Activated effector memory CD4-positive, alpha-beta T cell treated with anti-CD3 and anti-CD28 coated beads, Interleukin-2, amount 50 U/mL, for 16 hours (primary cell): Measurements from ENCODE around the gene CATSPERZ.

Source experiments
- DNase-seq: peaks from one replicate; pipeline ENCODE4 v3.0.0-alpha.2; 2020

CATSPERZ gene

DNA sequence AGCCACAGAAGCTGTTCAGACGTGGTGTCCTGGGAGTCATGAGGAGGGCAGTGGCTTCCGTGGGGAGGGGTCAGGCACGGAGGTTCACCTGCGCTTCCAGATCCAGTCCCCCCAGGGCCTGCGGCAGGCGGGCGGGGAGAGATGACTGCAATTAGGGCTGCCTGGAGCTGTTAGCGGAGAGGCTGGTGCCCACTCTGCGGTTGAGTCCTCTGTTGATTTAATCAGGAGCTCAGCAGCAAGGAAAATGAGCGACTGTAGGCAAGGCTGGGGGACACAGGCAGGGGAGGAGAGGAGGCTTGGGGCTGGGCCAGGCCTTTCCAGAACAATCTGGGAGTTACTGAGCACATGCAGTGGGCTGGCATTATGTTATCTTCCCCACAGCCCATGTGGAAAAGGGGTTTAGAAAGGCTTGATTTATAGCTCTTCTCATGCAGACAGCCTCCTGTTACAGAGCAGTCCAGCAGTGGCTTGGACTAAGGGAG, 35.7 kb upstream of the CATSPERZ start:
- DNase-seq = no peak

GRCh38 chr11:64265176-64266160, 34.7 kb upstream of the CATSPERZ start:
- no peak for DNase-seq

DNA sequence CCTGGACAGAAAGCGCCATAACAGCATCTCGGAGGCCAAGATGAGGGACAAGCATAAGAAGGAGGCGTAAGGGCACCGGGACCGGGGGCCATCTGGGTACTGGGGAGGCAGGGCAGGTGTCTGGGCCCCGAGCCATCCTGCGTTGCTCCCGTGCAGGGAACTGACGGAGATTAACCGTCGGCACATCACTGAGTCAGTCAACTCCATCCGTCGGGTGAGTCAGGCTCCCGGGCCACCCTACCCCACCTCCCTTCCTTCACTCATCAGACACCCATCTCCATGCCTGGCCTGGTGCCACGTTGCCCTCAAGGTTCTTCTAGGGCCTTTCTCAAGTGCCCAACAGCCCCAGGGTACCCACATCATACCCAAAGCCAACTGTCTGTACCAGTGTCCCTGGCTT, 33.8 kb upstream of the CATSPERZ start:
- DNase-seq = no peak

DNA sequence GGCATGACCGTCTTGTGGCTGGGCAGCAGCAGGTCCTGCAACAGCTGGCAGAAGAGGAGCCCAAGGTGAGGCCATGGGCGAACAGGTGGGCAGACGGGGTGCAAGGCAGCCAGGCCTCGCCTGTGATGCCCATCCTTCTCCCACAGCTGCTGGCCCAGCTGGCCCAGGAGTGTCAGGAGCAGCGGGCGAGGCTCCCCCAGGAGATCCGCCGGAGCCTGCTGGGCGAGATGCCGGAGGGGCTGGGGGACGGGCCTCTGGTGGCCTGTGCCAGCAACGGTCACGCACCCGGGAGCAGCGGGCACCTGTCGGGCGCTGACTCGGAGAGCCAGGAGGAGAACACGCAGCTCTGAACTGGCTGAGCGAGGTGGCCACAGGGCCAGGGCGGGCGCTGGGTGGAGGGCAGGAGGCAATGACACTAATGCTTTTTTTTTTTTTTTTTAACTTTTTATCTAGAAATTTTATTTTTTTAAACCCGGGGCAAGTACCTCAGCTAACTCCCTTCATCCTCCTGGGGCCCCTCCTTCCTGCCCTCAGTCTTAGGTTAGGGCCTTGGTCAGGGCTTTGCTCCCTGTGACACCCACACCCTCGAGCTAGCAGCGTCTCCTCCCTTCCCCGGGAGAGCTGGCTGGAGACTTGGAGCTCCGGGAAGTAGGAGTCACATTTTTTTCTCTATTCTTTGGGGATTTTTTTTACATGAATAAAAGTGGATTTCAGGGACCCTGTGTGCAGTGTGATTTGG, 32.8 kb upstream of the CATSPERZ start:
- DNase-seq = no peak

DNA sequence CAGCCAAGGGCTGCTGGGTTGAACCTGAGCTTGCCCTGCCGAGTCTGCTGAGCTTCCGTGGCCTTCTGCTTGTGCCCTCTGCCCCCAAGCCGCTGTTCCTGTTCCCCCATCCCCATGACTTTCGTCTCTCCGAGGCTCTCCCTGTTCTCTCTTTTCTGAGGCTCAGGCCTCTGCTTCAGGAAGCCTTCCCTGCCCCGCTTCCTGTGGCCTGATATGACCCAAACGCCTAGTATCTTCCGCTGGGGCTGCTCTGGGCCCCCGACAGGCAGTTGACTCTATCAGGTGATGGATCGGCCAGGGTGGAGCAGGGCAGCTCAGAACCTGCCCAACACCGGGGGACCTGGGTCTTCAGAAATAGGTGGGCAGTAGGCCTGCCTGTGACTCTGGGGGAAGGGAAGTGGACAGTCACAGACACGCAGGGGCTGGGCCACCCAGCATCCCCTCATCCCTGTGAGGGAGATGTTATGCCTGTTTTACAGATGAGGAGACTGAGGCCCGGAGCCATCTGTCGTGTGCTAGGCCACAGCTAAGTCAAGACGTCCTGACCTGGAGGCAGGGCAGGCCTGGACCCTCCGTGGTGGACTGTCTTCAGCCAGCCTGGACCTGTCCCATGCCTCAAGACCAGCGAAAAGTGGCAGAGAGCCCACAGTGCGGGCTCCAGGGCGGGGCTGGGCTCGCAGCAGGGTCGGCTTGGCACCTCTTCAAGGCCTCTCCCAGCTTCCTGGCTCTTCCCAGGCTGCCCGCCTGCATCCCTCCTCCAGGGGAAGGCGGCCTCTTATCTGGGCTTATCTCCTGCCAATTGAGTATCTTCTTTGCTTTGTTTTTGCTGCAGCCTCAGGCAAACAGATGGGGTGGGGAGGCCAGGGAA, 31.9 kb upstream of the CATSPERZ start:
- no peak for DNase-seq

DNA sequence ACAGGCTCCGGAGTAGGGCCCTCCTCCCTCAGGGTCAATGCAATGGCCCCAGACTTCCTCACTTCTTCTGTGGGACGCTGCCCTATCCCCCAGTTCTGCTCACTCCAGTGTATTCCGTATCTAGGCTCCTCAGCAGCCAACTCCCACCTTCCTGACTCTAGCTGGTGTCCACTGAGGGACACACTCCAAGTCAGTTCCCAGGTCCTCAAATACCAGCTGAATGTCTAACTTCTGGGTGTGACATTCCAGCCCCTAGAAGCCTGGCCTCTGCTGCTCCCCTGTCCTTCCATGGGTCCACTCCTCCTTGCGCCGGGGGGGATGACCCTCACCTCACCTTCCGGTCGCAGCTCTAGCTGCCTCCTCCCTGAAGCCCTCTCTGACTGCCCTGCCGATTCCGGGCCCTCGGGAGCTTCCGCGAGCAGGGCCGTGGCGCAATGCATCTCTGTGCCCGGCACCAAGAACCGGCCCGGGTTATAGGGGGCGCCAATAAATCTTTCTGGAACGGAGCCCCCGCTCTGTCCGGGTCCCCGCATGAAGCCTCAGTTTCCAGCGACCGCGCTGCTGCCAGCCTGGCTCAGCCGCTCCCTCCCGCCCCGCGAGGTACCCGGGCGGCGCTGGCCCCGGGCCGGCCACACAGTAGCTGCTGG, 31.1 kb upstream of the CATSPERZ start:
- peak; percentile 84 for DNase-seq

DNA sequence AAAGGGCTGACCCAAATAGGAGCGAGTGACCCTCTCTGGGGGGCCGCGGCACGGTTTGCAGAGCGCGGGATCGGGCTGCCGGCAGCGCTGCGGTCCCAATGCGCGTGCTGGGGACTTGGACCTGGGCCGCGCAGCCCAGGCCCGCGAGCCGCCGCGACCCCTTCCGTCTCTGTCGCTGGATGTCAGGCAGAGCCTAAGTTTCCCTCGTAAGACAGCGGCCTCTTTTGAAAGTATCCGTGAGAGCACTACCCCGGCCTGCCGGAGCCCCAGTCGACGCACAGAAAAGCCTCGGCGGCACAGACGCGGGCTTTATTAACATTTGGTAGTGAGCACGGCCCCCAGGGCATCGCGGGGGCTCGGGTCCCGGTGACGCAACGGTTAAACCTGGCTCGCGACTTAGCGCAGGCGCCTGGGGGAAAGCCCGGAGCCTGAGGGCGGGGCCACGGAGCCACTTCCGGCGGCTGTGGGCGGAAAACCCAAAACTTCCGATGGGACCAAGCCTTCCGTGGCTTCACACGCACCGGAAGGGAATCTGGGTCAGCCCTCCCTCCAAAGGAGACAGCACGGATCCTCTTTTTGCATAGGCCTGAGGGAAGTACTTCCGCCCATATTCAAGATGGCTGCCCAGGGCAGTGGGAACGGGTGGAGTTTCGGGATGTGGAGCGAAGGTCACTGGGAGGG, 30.5 kb upstream of the CATSPERZ start:
- peak; percentile 100 for DNase-seq

- no peak for DNase-seq
These were observed 24.9 kb upstream of the CATSPERZ start for GRCh38 chr11:64275031-64275800.

DNA sequence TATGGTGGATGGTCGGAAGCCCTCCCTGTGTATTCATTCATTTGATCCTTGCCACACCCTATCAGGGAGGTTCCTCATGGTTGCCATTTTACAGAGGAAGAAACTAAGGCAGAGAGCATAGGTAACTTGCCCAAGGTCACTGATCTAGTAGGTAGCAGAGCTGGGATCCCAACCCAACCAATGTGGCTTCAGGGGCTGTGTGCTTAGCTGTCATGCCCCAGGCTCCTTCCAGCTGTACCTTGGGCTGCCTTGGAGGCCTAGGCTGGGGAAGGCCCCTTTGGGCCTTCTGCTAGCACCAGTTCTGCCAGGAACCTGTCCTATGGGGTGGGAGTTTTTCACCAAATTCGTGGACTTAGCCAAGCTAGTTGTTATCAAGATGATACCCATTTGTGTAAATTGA, 24.3 kb upstream of the CATSPERZ start:
- DNase-seq = no peak

GRCh38 chr11:64276653-64277431, 23.3 kb upstream of the CATSPERZ start:
- DNase-seq = no peak

GRCh38 chr11:64278576-64279190, 21.5 kb upstream of the CATSPERZ start:
- DNase-seq = no peak

DNA sequence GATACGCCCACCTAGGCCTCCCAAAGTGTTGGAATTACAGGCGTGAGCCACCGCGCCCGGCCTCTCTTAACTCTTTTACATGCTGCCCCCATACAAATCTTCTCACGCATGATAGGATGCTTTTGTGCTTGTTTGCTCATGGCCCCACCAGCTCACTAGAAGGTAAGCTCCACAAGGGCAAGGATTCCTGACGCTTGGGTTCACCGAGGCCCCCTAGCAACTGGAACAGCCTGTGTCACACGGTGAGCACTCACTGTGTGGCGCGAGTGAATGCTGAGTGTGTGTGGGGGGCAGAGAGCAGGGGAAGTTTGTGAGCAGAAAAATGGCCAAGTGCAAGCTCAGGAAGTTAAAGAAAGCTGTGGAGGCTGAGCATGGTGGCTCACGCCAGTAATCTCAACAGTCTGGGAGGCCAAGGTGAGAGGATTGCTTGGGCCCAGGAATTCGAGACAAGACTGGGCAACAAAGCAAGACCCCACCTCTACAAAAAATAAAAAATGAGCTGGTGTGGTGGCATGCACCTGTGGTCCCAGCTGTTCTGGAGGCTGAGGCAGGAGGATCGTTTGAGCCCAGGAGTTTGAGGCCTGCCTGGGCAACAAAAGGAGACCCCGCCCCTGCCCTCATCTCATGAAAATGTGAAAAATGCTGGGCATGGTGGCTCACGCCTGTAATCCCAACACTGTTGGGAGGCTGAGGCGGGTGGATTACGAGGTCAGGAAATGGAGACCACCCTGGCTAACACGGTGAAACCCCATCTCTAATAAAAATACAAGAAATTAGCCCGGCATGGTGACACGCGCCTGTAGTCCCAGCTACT, 18.0 kb upstream of the CATSPERZ start:
- DNase-seq = no peak

DNA sequence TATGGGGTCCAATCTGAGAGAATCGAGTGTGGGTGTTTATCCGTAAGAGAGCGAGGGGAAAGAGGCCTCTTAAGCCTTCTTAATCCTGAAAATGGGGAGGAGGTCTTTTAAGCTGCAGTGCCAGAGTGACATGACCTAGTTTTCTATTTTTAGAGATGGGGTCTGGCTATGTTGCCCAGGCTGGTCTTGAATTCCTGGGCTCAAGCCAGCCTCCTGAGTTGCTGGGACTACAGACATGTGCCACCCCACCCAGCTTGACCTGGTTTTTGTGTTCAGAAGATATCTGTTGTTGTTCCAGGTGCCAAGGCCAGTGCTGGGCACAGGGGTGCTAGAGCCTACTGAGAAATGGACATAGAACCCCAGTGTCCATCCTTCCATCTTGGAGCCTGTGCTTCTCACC, 17.1 kb upstream of the CATSPERZ start:
- DNase-seq = no peak

GRCh38 chr11:64284048-64284961, 15.9 kb upstream of the CATSPERZ start, which contains the start of gene BAD:
Gene BAD (minus strand): TSS chr11:64284665. CDS start chr11:64284368, 297 bp downstream.
- DNase-seq = peak; percentile 97

DNA sequence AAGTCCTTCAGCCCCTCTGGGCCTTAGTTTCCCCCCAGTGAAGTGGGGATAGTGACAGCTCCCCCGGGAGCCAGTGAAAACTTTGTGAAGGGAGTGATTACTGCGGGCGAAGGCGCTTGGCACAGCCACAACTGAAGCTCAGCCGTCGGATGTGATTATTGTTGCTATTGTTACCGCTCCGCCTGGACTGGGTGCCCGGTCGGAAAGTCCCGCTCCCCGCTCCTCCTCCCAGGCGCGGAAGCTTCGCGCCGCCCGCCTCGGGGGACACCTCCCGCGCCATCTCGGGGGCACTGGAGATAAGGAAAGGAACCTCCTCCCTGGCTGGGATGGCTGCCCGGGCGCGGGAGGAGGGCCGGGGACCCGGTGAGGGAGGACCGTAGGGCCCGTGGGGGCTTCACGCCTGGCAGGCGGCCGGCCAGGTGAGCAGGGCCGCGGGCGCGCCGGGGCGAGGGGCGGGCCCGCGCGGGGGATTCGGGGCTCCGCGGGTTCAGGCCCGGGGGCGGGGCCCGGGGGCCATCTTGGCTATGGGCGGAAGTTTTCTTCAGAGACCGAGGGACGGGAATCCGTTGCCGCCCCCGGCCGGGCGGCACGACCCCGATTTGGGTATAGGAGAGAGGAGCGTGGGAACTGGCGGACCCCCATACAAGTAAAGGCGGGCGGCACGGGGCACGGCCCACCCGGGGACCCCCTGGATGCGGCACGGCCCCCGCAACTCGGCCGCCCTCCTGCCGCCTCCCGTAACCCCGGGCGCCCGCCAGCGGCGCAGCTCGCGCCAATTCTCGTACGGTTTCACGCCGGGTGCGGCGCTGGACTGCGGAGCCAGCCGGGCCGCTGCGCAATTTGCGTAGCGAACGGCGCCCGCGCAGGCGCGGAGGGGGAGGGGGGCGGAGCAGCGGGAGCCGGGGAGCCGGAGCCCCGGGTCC, 14.9 kb upstream of the CATSPERZ start, which contains the start of gene GPR137:
Gene GPR137, plus strand, starts transcription at position 887 of the 923 bp plus-strand sequence. CDS start 677 bp downstream, outside the sequence.
- peak; percentile 97 for DNase-seq
